HEK293 (cell line): ENCODE data around the gene CCR9.

Source experiments
- CTCF ChIA-PET: fragments of 350-600 bp; formaldehyde crosslinking; extraction: SDS; loops from one replicate; lab custom pipeline; 2021; ENCODE audit warnings: antibody characterized with exemption; lab: Yijun Ruan, JAX
- POLR2A ChIA-PET: fragments of 300-600 bp; formaldehyde crosslinking; extraction: SDS; loops from one replicate; lab custom pipeline; 2020; ENCODE audit warnings: antibody characterized with exemption, inconsistent platforms; lab: Yijun Ruan, JAX
- H3K27ac ChIP-seq: fragments of 200-500 bp; sonication (Bioruptor generic); 2 replicates; pipeline ENCODE4 v1.5.1; 2014; ENCODE audit warnings: low read depth, low read length, control low read depth, inconsistent platforms; ENCODE audit errors: extremely low read depth
- H3K36me3 ChIP-seq, 2 experiments: fragments of 200-500 bp in 1 of 2; sonication (Bioruptor generic) in 1 of 2; 1 replicate in 1 of 2; 2 replicates in 1 of 2; pipeline ENCODE4 v1.5.1; 2014 to 2017; ENCODE audit warnings: inconsistent platforms in 2 of 2, low read length in 2 of 2; ENCODE audit not compliant: control insufficient read depth in 2 of 2, insufficient read depth in 1 of 2
- H3K4me1 ChIP-seq: fragments of 200-500 bp; sonication (Bioruptor generic); 2 replicates; pipeline ENCODE4 v1.5.1; 2014; ENCODE audit warnings: mild to moderate bottlenecking, low read length, inconsistent platforms; ENCODE audit not compliant: control insufficient read depth, insufficient read depth
- H3K4me3 ChIP-seq: 2 replicates; pipeline ENCODE4 v1.5.1; 2011; ENCODE audit warnings: low read depth, mild to moderate bottlenecking, control low read depth, low read length, moderate library complexity
- H3K9me3 ChIP-seq: fragments of 200-500 bp; sonication (Bioruptor generic); 2 replicates; pipeline ENCODE4 v1.5.1; 2014; ENCODE audit warnings: low read depth, low read length, inconsistent platforms; ENCODE audit not compliant: control insufficient read depth, insufficient read depth
- BCL11A ChIP-seq: fragments of 450-650 bp; formaldehyde crosslinking; IDR thresholded peaks from 2 replicates; pipeline ENCODE4 v1.5.1; 2016; ENCODE audit warnings: low read depth, missing biosample characterization, missing genetic modification characterization
- HOXA7 ChIP-seq: sonication (generic); formaldehyde crosslinking; IDR thresholded peaks from 2 replicates; pipeline ENCODE4 v1.8.1; 2022; ENCODE audit warnings: missing genetic modification reagents, borderline replicate concordance
- OVOL3 ChIP-seq: fragments of 450-650 bp; formaldehyde crosslinking; IDR thresholded peaks from 2 replicates; pipeline ENCODE4 v1.5.1; 2016; ENCODE audit warnings: missing biosample characterization, missing genetic modification characterization
- REPIN1 ChIP-seq: fragments of 450-650 bp; formaldehyde crosslinking; IDR thresholded peaks from 2 replicates; pipeline ENCODE4 v1.5.1; 2017; ENCODE audit warnings: missing biosample characterization, missing genetic modification characterization, low read depth
- YY2 ChIP-seq: fragments of 450-650 bp; formaldehyde crosslinking; IDR thresholded peaks from 2 replicates; pipeline ENCODE4 v1.5.1; 2016; ENCODE audit warnings: missing biosample characterization, missing genetic modification characterization
- ZBTB20 ChIP-seq: fragments of 450-650 bp; formaldehyde crosslinking; IDR thresholded peaks from 2 replicates; pipeline ENCODE4 v1.5.1; 2016; ENCODE audit warnings: missing biosample characterization, missing genetic modification characterization
- ZBTB7A ChIP-seq: fragments of 450-650 bp; formaldehyde crosslinking; IDR thresholded peaks from 2 replicates; pipeline ENCODE4 v1.5.1; 2016; ENCODE audit warnings: low read depth, missing biosample characterization, missing genetic modification characterization
- ZFP69B ChIP-seq: fragments of 450-650 bp; formaldehyde crosslinking; IDR thresholded peaks from 2 replicates; pipeline ENCODE4 v1.5.1; 2016; ENCODE audit warnings: missing biosample characterization, missing genetic modification characterization
- ZNF169 ChIP-seq: fragments of 450-650 bp; formaldehyde crosslinking; IDR thresholded peaks from 2 replicates; pipeline ENCODE4 v1.5.1; 2016; ENCODE audit warnings: missing biosample characterization, missing genetic modification characterization
- ZNF19 ChIP-seq: fragments of 450-650 bp; formaldehyde crosslinking; IDR thresholded peaks from 2 replicates; pipeline ENCODE4; 2016; ENCODE audit warnings: missing biosample characterization, missing genetic modification characterization, low read depth
- ZNF223 ChIP-seq: fragments of 450-650 bp; formaldehyde crosslinking; IDR thresholded peaks from 2 replicates; pipeline ENCODE4 v1.5.1; 2016; ENCODE audit warnings: missing biosample characterization, missing genetic modification characterization
- ZNF302 ChIP-seq: fragments of 450-650 bp; formaldehyde crosslinking; IDR thresholded peaks from 2 replicates; pipeline ENCODE4 v1.5.1; 2016; ENCODE audit warnings: missing biosample characterization, missing genetic modification characterization, low read depth
- ZNF391 ChIP-seq: fragments of 450-650 bp; formaldehyde crosslinking; IDR thresholded peaks from 2 replicates; pipeline ENCODE4 v1.5.1; 2016; ENCODE audit warnings: low read depth, missing biosample characterization, missing genetic modification characterization, borderline replicate concordance
- ZNF394 ChIP-seq: fragments of 450-650 bp; formaldehyde crosslinking; IDR thresholded peaks from 2 replicates; pipeline ENCODE4 v1.5.1; 2016; ENCODE audit warnings: missing biosample characterization, missing genetic modification characterization, mild to moderate bottlenecking, moderate library complexity, borderline replicate concordance
- ZNF433 ChIP-seq: fragments of 450-650 bp; formaldehyde crosslinking; IDR thresholded peaks from 2 replicates; pipeline ENCODE4 v1.5.1; 2016; ENCODE audit warnings: missing biosample characterization, missing genetic modification characterization, low read depth
- ZNF48 ChIP-seq: fragments of 450-650 bp; formaldehyde crosslinking; IDR thresholded peaks from 2 replicates; pipeline ENCODE4 v1.5.1; 2016; ENCODE audit warnings: missing biosample characterization, missing genetic modification characterization
- ZNF521 ChIP-seq: fragments of 450-650 bp; formaldehyde crosslinking; IDR thresholded peaks from 2 replicates; pipeline ENCODE4 v1.5.1; 2017; ENCODE audit warnings: missing biosample characterization, mild to moderate bottlenecking, missing genetic modification characterization
- ZNF624 ChIP-seq: fragments of 450-650 bp; formaldehyde crosslinking; IDR thresholded peaks from 2 replicates; pipeline ENCODE4 v1.5.1; 2017; ENCODE audit warnings: missing biosample characterization, missing genetic modification characterization
- ZNF660 ChIP-seq: fragments of 450-650 bp; IDR thresholded peaks from 2 replicates; pipeline ENCODE4 v1.5.1; 2018; ENCODE audit warnings: missing biosample characterization, mild to moderate bottlenecking, missing genetic modification characterization
- ZNF76 ChIP-seq: fragments of 450-650 bp; formaldehyde crosslinking; IDR thresholded peaks from 2 replicates; pipeline ENCODE4; 2016; ENCODE audit warnings: low read depth, missing biosample characterization, missing genetic modification characterization, borderline replicate concordance
- ZSCAN16 ChIP-seq: fragments of 450-650 bp; formaldehyde crosslinking; IDR thresholded peaks from 2 replicates; pipeline ENCODE4 v1.5.1; 2016; ENCODE audit warnings: missing biosample characterization, missing genetic modification characterization
- TF ChIP-seq, protein P1 (sequence below): fragments of 450-650 bp; formaldehyde crosslinking; IDR thresholded peaks from 2 replicates; pipeline ENCODE4 v1.5.1; 2016; ENCODE audit warnings: missing biosample characterization, missing genetic modification characterization

The CCR9 gene

GRCh38 chr3:45884368-45885201 is 1.8 kb upstream of the CCR9 start:
- CTCF ChIA-PET: no interaction called here
- POLR2A ChIA-PET: no interaction called here
- no peaks in the 10 kb centered on the region for H3K36me3 ChIP-seq

GRCh38 chr3:45887285-45887684 is 942 bp downstream of the CCR9 start:
- ChIA-PET POLR2A (no interaction called here), CTCF (no interaction called here)
- H3K27ac ChIP-seq: no peak overlapping the region
- H3K4me1 ChIP-seq: no peaks in the 10 kb centered on the region
- H3K36me3 ChIP-seq: no peaks in the 10 kb centered on the region
- H3K4me3 ChIP-seq: no peak overlapping the region
- TF ChIP-seq ZNF223 (tag by site-specific recombination) (no peak), ZNF19 (no peak), ZNF624 (tag by site-specific recombination) (no peak), REPIN1 (no peak), ZFP69B (tag by site-specific recombination) (no peak), ZNF433 (tag by site-specific recombination) (no peak), OVOL3 (no peak), ZBTB20 (tag by site-specific recombination) (no peak), ZNF76 (tag by site-specific recombination) (no peak), ZNF391 (tag by site-specific recombination) (no peak), ZNF169 (tag by site-specific recombination) (no peak), ZNF521 (tag by site-specific recombination) (no peak), ZBTB7A (no peak)
- TF ChIP-seq, protein P1, sequence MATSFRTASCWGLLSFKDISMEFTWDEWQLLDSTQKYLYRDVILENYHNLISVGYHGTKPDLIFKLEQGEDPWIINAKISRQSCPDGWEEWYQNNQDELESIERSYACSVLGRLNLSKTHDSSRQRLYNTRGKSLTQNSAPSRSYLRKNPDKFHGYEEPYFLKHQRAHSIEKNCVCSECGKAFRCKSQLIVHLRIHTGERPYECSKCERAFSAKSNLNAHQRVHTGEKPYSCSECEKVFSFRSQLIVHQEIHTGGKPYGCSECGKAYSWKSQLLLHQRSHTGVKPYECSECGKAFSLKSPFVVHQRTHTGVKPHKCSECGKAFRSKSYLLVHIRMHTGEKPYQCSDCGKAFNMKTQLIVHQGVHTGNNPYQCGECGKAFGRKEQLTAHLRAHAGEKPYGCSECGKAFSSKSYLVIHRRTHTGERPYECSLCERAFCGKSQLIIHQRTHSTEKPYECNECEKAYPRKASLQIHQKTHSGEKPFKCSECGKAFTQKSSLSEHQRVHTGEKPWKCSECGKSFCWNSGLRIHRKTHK: no peak
- TF ChIP-seq, all 188 proteins: peak for 0
- H3K9me3 ChIP-seq: no peaks in the 10 kb centered on the region

More at GRCh38 chr3:45884368-45885201, 1.8 kb upstream of the CCR9 start:
- no peaks in the 10 kb centered on the region for H3K9me3 ChIP-seq
- H3K27ac ChIP-seq: no peak overlapping the region
- no peaks in the 10 kb centered on the region for H3K4me1 ChIP-seq
- TF ChIP-seq ZNF394 (tag by site-specific recombination) (no peak), YY2 (tag by site-specific recombination) (no peak), ZNF48 (tag by site-specific recombination) (no peak), HOXA7 (CRISPR knock-in tag) (no peak), ZNF302 (tag by site-specific recombination) (no peak), ZNF19 (no peak), BCL11A (tag by site-specific recombination) (no peak), ZNF660 (no peak), ZSCAN16 (tag by site-specific recombination) (no peak)
- TF ChIP-seq, all 188 proteins: peak for 0
- no peak overlapping the region for H3K4me3 ChIP-seq
